Measurements from ENCODE around the gene EAPP.

The EAPP gene

GRCh38 chr14:34498684-34499412, 40.7 kb downstream of the EAPP start:
- peak; percentile 39 for DNase-seq (ENCODE audit: low spot score)
- no peak overlapping the region for H3K27ac ChIP-seq
- CTCF ChIA-PET = interaction anchor here (0.5 to 2.3 kb wide), 7 partner anchors 12 to 656 kb away, joined by 3 to 9 read pairs (median 5); no protein-coding TSS in a partner anchor

GRCh38 chr14:34496679-34497513, 42.6 kb downstream of the EAPP start:
- CTCF ChIA-PET = interaction anchor here (0.6 to 1.1 kb wide), 4 partner anchors 27 to 174 kb away, joined by 3 to 10 read pairs (median 4); no protein-coding TSS in a partner anchor
- DNase-seq (ENCODE audit: low spot score) = peak; percentile 97
- peak overlapping the region; percentile 80 for H3K27ac ChIP-seq
- peak; percentile 24 for TF ChIP-seq CTCF (conservative IDR thresholded peaks at IDR 0.05; ENCODE audit: low read depth)
- POLR2A ChIA-PET (ENCODE audit: low non-redundant PET) = no interaction called here

More at GRCh38 chr14:34498684-34499412, 40.7 kb downstream of the EAPP start:
- POLR2A ChIA-PET (ENCODE audit: low non-redundant PET) = no interaction called here
- TF ChIP-seq CTCF (conservative IDR thresholded peaks at IDR 0.05; ENCODE audit: low read depth) = no peak; the same call in 1 of the 2 replicates

GRCh38 chr14:34496007-34496678, 43.4 kb downstream of the EAPP start:
- POLR2A ChIA-PET (ENCODE audit: low non-redundant PET) = interaction anchor here (0.6 kb wide), 1 partner anchor 121 kb away, joined by 3 read pairs; no protein-coding TSS in a partner anchor
- DNase-seq (ENCODE audit: low spot score) = no peak
- peak overlapping the region; percentile 80 for H3K27ac ChIP-seq
- CTCF ChIA-PET = interaction anchor here (1.0 to 1.1 kb wide), 2 partner anchors 150 to 173 kb away, joined by 3 to 4 read pairs; no protein-coding TSS in a partner anchor
- no peak for TF ChIP-seq CTCF (conservative IDR thresholded peaks at IDR 0.05; ENCODE audit: low read depth)

- POLR2A ChIA-PET (ENCODE audit: low non-redundant PET) = no interaction called here
- TF ChIP-seq CTCF (conservative IDR thresholded peaks at IDR 0.05; ENCODE audit: low read depth) = no peak
- CTCF ChIA-PET = no interaction called here
- H3K27ac ChIP-seq = no peak overlapping the region
- no peak for DNase-seq (ENCODE audit: low spot score)
These were observed 50.2 kb downstream of the EAPP start for GRCh38 chr14:34489324-34489723.

- no peak overlapping the region for H3K27ac ChIP-seq
- ChIA-PET POLR2A (ENCODE audit: low non-redundant PET) (no interaction called here), CTCF (interaction anchor here (0.6 kb wide), 1 partner anchor 181 kb away, joined by 3 read pairs; no protein-coding TSS in a partner anchor)
- no peak for TF ChIP-seq CTCF (conservative IDR thresholded peaks at IDR 0.05; ENCODE audit: low read depth)
- no peak for DNase-seq (ENCODE audit: low spot score)
These were observed 51.0 kb downstream of the EAPP start for GRCh38 chr14:34488528-34488927.

- POLR2A ChIA-PET (ENCODE audit: low non-redundant PET) = no interaction called here
- H3K27ac ChIP-seq = no peak overlapping the region
- no peak for DNase-seq (ENCODE audit: low spot score)
- TF ChIP-seq CTCF (conservative IDR thresholded peaks at IDR 0.05; ENCODE audit: low read depth) = no peak
- CTCF ChIA-PET = no interaction called here
These were observed 54.8 kb downstream of the EAPP start for GRCh38 chr14:34484726-34485125.
